PFSK-1 (cell line): Measurements from ENCODE around the gene SAFB.

ENCODE experiments used
- POLR2AphosphoS5 ChIP-seq: IDR thresholded peaks from 2 replicates; pipeline ENCODE4 v1.6.1; 2012; ENCODE audit warnings: low read depth, mild to moderate bottlenecking, control low read depth, low read length, moderate library complexity
- TAF1 ChIP-seq: IDR thresholded peaks from 2 replicates; pipeline ENCODE4 v1.6.1; 2012; ENCODE audit warnings: low read length, control low read depth, borderline replicate concordance; ENCODE audit not compliant: insufficient read depth

DNA sequence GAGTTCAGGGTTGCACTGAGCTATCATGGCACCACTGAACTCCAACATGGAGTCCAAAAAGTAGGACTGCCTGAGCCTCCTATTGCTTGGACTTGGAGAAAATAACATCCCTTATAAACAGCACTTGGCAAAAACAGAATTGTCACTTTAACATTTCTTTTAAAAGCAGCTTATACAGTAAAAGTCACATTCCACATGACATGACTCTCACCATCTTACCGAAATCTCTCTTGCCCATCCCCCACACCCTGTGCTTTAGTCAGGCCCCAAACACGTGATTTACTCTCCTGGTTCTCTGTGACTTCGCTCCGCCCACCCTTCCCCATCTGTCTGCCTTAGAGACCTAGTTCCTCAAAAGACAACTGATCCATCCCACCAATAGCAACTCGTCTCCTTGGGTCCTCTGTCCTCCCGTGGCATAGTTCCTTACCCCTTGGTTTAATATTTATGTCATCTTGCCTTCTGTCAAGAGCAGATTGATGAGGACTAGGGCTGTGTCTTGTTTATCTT, 4.6 kb downstream of the SAFB start:
- TF ChIP-seq TAF1 (no peak), POLR2AphosphoS5 (no peak)
